ENCODE data around the gene HS6ST2. TPM values are rescaled to one million over a fixed set of nuclear protein-coding genes. Genes with fewer than 3 reads are reported as not detected.

HS6ST2 gene
- total and polyA plus RNA-seq, 5 donors = 0.09 to 1.1 (median 0.18) TPM; not detected in 1

DNA sequence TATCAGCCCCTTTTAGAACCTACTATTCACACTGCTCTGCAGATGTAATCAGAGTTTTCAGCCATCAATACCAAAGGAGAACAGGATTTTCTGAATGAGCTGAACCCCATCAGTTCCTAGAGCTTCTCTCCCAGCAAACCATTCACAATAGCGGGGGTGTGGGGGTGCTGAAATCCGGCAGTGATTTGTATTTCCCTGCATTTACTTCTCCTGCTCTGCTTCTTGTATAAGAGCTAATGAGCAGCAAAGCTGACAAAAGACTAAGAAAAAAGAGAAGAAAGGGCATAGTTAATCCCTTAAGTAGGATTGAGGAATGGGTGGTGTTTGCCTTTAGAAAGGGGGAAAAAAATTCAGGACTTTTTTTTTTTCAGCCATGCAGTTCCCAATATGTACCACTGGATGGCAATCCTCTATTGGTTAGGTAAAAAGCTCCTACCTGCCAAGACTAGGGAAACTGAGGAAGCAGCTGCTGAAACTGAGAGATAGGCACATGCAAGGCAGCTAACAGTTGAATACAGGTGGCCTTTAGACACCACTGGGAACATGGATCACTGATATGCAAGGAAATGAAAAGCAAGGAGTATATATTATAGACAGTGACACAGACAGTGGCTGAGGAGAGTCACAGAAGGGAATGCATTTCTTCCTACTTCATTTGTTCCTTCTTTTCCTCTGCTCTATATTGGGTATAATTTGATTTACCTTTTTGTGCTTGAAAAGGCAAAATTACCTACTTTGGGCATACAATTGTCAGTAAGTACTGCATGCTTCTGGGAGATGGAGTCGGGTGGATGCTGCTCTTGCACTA is 217.9 kb downstream of the HS6ST2 start:
- Histone ChIP-seq H3K27ac (ENCODE audit: low read length) (no peak overlapping the region), H3K27me3 (ENCODE audit: control insufficient read depth, insufficient read depth) (no peaks in the 10 kb centered on the region), H3K4me3 (ENCODE audit: low read length) (no peak overlapping the region), H3K4me1 (ENCODE audit: control insufficient read depth, insufficient read depth, low read length) (no peaks in the 10 kb centered on the region), H3K9me3 (ENCODE audit: control insufficient read depth, low read length) (no peaks in the 10 kb centered on the region)
- no peak for DNase-seq
- WGBS = 82% methylated on average over 3 of the region's 3 CpGs
- intact Hi-C loops (cut with DNase I) = no loop called here
- ATAC-seq = no peak

DNA sequence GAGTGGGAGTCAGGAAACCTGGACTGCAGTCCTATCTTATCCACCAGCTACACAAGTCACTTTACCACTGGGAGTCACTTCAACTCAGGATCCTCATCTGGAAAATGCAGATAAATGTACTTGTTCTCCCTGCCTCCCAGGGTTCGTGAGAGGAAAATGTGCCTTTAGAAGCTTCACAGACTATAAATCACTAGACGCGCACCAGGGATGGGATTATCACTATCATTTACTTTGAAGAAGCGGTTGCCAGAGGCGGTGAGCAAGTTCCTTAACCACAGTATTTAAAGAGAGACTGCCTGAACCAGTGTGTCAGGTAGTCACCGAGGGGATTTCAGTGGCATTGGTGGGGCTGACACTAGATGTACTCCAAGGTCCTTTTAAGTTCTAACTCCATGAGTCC is 219.5 kb downstream of the HS6ST2 start:
- no peaks in the 10 kb centered on the region for H3K9me3 ChIP-seq (ENCODE audit: control insufficient read depth, low read length)
- no peak overlapping the region for H3K27ac ChIP-seq (ENCODE audit: low read length)
- H3K27me3 ChIP-seq (ENCODE audit: control insufficient read depth, insufficient read depth) = no peaks in the 10 kb centered on the region
- H3K4me3 ChIP-seq (ENCODE audit: low read length) = no peak overlapping the region
- H3K4me1 ChIP-seq (ENCODE audit: control insufficient read depth, insufficient read depth, low read length) = no peaks in the 10 kb centered on the region
- intact Hi-C loops (cut with DNase I) = no loop called here
- ATAC-seq = no peak
- DNase-seq = no peak
- whole genome bisulfite sequencing = 58% methylated on average over 6 of the region's 6 CpGs

DNA sequence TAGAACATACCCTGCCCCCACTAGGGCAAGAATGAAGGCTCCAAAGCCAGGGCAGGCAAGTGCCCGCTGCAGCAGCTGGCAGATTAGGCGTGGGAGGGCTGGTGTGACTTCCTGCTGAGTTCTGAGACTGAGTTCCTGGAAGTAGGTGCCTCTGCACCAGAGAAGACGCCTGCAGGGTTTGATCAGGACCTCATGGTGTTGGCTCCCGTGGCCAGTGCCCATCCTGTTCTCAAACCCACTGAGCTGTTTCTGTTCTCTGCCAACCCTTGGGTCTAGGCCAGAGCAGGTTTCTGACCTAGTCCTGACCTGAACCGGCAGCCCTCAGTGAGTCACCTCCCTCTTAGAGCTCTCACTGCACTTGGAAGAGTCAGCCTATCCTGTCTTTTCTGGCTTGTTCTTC is 220.7 kb downstream of the HS6ST2 start:
- intact Hi-C loops (cut with DNase I) = no loop called here
- Histone ChIP-seq H3K27ac (ENCODE audit: low read length) (no peak overlapping the region), H3K4me1 (ENCODE audit: control insufficient read depth, insufficient read depth, low read length) (no peaks in the 10 kb centered on the region), H3K4me3 (ENCODE audit: low read length) (no peak overlapping the region), H3K9me3 (ENCODE audit: control insufficient read depth, low read length) (no peaks in the 10 kb centered on the region), H3K27me3 (ENCODE audit: control insufficient read depth, insufficient read depth) (no peaks in the 10 kb centered on the region)
- no peak for DNase-seq
- no peak for ATAC-seq
- WGBS = 39% methylated on average over 5 of the region's 5 CpGs

GRCh38 chrX:132732236-132732635 is 226.2 kb downstream of the HS6ST2 start:
- no peaks in the 10 kb centered on the region for H3K9me3 ChIP-seq (ENCODE audit: control insufficient read depth, low read length)
- DNase-seq = no peak
- intact Hi-C loops (cut with DNase I) = no loop called here
- ATAC-seq = no peak
- H3K4me1 ChIP-seq (ENCODE audit: control insufficient read depth, insufficient read depth, low read length) = no peaks in the 10 kb centered on the region
- no peak overlapping the region for H3K27ac ChIP-seq (ENCODE audit: low read length)
- no peak overlapping the region for H3K4me3 ChIP-seq (ENCODE audit: low read length)
- no peaks in the 10 kb centered on the region for H3K27me3 ChIP-seq (ENCODE audit: control insufficient read depth, insufficient read depth)
- WGBS = 85% methylated on average over 4 of the region's 4 CpGs

DNA sequence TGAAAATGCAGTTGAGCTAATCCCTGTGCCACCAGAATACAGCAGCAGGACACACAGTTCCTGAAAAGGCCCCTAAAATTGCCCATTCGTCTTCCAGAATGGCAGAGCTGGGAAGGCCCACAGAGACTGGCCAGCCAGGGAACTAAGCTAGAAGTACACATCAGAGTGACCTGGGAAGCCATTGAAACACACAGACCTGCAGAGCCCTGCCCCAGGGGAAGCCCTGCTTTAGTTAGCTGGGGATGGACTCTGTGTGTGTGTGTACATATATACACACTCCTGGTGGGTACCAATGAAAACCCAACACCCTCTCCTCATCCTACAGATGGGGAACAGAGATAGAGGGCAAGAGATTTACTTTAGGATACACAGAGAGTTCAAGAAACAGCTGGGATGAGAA is 227.7 kb downstream of the HS6ST2 start:
- 83% methylated on average over 1 of the region's 1 CpG for WGBS
- Histone ChIP-seq H3K27me3 (ENCODE audit: control insufficient read depth, insufficient read depth) (no peaks in the 10 kb centered on the region), H3K4me3 (ENCODE audit: low read length) (no peak overlapping the region), H3K27ac (ENCODE audit: low read length) (no peak overlapping the region), H3K9me3 (ENCODE audit: control insufficient read depth, low read length) (no peaks in the 10 kb centered on the region), H3K4me1 (ENCODE audit: control insufficient read depth, insufficient read depth, low read length) (no peaks in the 10 kb centered on the region)
- intact Hi-C loops (cut with DNase I) = no loop called here
- ATAC-seq (no peak), DNase-seq (no peak)

- no peak for DNase-seq
- Histone ChIP-seq H3K27ac (ENCODE audit: low read length) (no peak overlapping the region), H3K4me1 (ENCODE audit: control insufficient read depth, insufficient read depth, low read length) (no peaks in the 10 kb centered on the region), H3K9me3 (ENCODE audit: control insufficient read depth, low read length) (no peaks in the 10 kb centered on the region), H3K4me3 (ENCODE audit: low read length) (no peak overlapping the region), H3K27me3 (ENCODE audit: control insufficient read depth, insufficient read depth) (no peaks in the 10 kb centered on the region)
- 79% methylated on average over 10 of the region's 10 CpGs for WGBS
- intact Hi-C loops (cut with DNase I) = no loop called here
- ATAC-seq = no peak
Observed at GRCh38 chrX:132730266-132730665, 228.2 kb downstream of the HS6ST2 start.

DNA sequence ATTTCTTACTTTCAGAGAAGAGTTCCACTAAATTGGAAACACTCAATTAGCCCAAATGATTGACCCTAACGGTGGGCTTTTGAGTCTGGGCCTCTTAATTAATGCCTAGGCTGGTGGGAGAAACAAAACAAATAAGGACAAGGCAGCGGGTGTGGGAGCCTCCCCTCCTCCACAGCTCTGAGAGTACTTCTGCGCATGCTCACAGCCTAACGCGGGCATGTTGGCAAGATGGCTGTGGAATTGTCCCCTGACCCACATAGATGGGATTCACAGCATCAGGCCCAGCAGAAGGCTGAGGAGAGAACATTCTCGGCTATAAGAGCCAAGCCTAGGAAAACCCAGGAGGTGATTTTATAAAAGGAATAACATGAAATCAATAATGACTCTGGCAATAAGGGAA is 230.1 kb downstream of the HS6ST2 start:
- no peak for DNase-seq
- H3K9me3 ChIP-seq (ENCODE audit: control insufficient read depth, low read length) = no peaks in the 10 kb centered on the region
- H3K27ac ChIP-seq (ENCODE audit: low read length) = no peak overlapping the region
- intact Hi-C loops (cut with DNase I) = no loop called here
- H3K27me3 ChIP-seq (ENCODE audit: control insufficient read depth, insufficient read depth) = no peaks in the 10 kb centered on the region
- 83% methylated on average over 6 of the region's 6 CpGs for WGBS
- no peak for ATAC-seq
- no peak overlapping the region for H3K4me3 ChIP-seq (ENCODE audit: low read length)
- H3K4me1 ChIP-seq (ENCODE audit: control insufficient read depth, insufficient read depth, low read length) = no peaks in the 10 kb centered on the region

DNA sequence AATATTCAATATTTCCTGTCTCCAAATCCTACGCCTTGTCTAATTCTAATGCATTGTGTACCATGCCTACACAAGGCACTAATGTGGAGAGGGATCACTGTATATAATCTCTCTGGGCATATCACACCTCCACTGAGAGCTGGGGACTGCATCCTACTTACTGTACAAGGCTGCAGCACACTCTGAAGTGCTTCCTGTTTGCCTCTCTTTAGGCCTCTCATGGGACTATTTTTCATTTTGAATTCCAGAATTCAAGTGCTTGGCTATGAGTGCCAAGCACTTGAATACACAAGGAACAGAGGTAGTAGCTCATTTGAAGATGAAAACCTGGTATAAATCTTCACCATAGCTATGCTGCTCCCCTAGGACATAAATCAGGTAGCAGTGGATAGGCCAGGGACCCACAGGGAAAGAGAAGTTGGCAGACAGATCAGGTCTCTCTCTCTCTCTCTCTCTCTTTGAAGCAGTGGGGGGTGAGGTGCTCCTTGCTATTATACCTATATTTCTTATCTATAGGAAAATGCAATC is 239.9 kb downstream of the HS6ST2 start:
- no peak for DNase-seq

GRCh38 chrX:132716006-132716405 is 242.4 kb downstream of the HS6ST2 start:
- Histone ChIP-seq H3K4me3 (ENCODE audit: low read length) (no peak overlapping the region), H3K9me3 (ENCODE audit: control insufficient read depth, low read length) (no peaks in the 10 kb centered on the region), H3K4me1 (ENCODE audit: control insufficient read depth, insufficient read depth, low read length) (no peaks in the 10 kb centered on the region), H3K27me3 (ENCODE audit: control insufficient read depth, insufficient read depth) (no peaks in the 10 kb centered on the region), H3K27ac (ENCODE audit: low read length) (no peak overlapping the region)
- DNase-seq = no peak
- intact Hi-C loops (cut with DNase I) = no loop called here
- ATAC-seq = no peak
- whole genome bisulfite sequencing = 49% methylated on average over 3 of the region's 3 CpGs

More for the DNA sequence above, 239.9 kb downstream of the HS6ST2 start:
- Histone ChIP-seq H3K4me1 (ENCODE audit: control insufficient read depth, insufficient read depth, low read length) (no peaks in the 10 kb centered on the region), H3K4me3 (ENCODE audit: low read length) (no peak overlapping the region), H3K27ac (ENCODE audit: low read length) (no peak overlapping the region), H3K27me3 (ENCODE audit: control insufficient read depth, insufficient read depth) (no peaks in the 10 kb centered on the region), H3K9me3 (ENCODE audit: control insufficient read depth, low read length) (no peaks in the 10 kb centered on the region)
- 0% methylated on average over 1 of the region's 1 CpG for WGBS
- intact Hi-C loops (cut with DNase I) = no loop called here
- ATAC-seq = no peak

DNA sequence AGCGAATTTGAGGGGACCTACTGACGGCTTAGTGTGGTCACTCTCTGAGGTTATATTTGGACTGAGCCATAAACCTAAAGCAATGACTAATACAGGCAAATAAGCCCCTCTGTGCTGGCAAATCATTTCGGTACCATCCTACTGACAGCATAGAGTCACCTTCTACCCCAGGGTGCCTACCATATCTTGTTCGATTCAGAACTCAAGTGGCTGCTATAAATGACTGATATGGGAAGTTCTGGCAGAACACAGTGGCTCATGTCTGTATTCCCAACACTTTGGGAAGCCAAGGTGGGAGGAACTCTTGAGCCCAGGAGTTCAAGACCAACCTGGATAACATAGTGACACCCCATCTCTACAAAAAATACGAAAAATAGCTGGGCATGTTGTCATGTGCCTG is 243.5 kb downstream of the HS6ST2 start:
- Histone ChIP-seq H3K4me1 (ENCODE audit: control insufficient read depth, insufficient read depth, low read length) (no peaks in the 10 kb centered on the region), H3K9me3 (ENCODE audit: control insufficient read depth, low read length) (no peaks in the 10 kb centered on the region), H3K27ac (ENCODE audit: low read length) (no peak overlapping the region), H3K4me3 (ENCODE audit: low read length) (no peak overlapping the region), H3K27me3 (ENCODE audit: control insufficient read depth, insufficient read depth) (no peaks in the 10 kb centered on the region)
- DNase-seq (no peak), ATAC-seq (peak in 1 of 2 donors; percentile 54)
- intact Hi-C loops (cut with DNase I) = no loop called here
- WGBS = 61% methylated on average over 5 of the region's 5 CpGs

DNA sequence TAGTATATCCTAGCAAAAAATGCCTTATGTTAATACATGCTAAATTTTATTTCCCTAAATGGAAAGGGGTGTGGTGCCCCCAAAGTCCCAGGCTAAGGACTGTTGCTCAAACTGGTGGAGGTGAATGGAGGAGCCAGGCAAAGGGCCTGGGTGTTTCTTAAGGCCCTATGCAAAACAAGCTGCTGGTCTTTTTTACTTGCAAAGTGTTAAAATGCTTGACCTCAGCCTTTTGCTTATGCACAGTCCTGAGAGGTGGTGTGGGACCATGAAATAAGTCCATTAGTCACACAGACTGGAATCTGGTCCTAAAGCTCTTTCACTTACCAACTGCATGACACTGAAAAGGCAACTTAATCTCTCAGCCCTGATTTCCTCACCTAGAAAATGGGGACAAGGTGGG is 246.1 kb downstream of the HS6ST2 start:
- Histone ChIP-seq H3K4me3 (ENCODE audit: low read length) (no peak overlapping the region), H3K9me3 (ENCODE audit: control insufficient read depth, low read length) (no peaks in the 10 kb centered on the region), H3K4me1 (ENCODE audit: control insufficient read depth, insufficient read depth, low read length) (no peaks in the 10 kb centered on the region), H3K27ac (ENCODE audit: low read length) (no peak overlapping the region), H3K27me3 (ENCODE audit: control insufficient read depth, insufficient read depth) (no peaks in the 10 kb centered on the region)
- intact Hi-C loops (cut with DNase I) = no loop called here
- no peak for DNase-seq
- ATAC-seq = no peak

Measured in right cardiac atrium (tissue), 5 donors.